Stimulated activated CD4-positive, alpha-beta T cell treated with anti-CD3 and anti-CD28 coated beads, Interleukin-12 subunit alpha, Interleukin-12 subunit beta, amount 100 ng/mL, for 48 hours (primary cell): Measurements from ENCODE around the gene PET100.

Source experiments
- DNase-seq, 3 donors: peaks; one replicate each; pipeline ENCODE4 v3.0.0-alpha.2; 2020; ENCODE audit warnings: low read depth in 2 of 3, low spot score in 1 of 3

PET100 gene

GRCh38 chr19:7611541-7612279 lies 17.9 kb upstream of the PET100 start:
- no peak for DNase-seq

- DNase-seq: no peak
Measured at GRCh38 chr19:7612282-7613274, 17.0 kb upstream of the PET100 start.

GRCh38 chr19:7614859-7615741 lies 14.5 kb upstream of the PET100 start:
- DNase-seq: no peak

- no peak for DNase-seq
Measured at GRCh38 chr19:7617172-7617571, 12.4 kb upstream of the PET100 start.

GRCh38 chr19:7617735-7618134 lies 11.9 kb upstream of the PET100 start:
- no peak for DNase-seq

GRCh38 chr19:7618348-7618747 lies 11.2 kb upstream of the PET100 start:
- no peak for DNase-seq

- no peak for DNase-seq
Measured at GRCh38 chr19:7618771-7619510, 10.7 kb upstream of the PET100 start.

- no peak for DNase-seq
Measured at GRCh38 chr19:7619671-7620441, 9.7 kb upstream of the PET100 start.

GRCh38 chr19:7620442-7621412 lies 8.9 kb upstream of the PET100 start:
- DNase-seq: no peak

- DNase-seq: no peak
Measured at GRCh38 chr19:7622933-7623685, 6.5 kb upstream of the PET100 start.

GRCh38 chr19:7623725-7624603 lies 5.6 kb upstream of the PET100 start:
- DNase-seq: no peak

GRCh38 chr19:7624810-7625209 lies 4.8 kb upstream of the PET100 start:
- no peak for DNase-seq

GRCh38 chr19:7625763-7626372 lies 3.7 kb upstream of the PET100 start:
- no peak for DNase-seq

GRCh38 chr19:7627166-7627565 lies 2.4 kb upstream of the PET100 start:
- no peak for DNase-seq

- no peak for DNase-seq
Measured at GRCh38 chr19:7628589-7629311, 843 bp upstream of the PET100 start.

- DNase-seq: no peak
Measured at GRCh38 chr19:7631577-7631976, 2.0 kb downstream of the PET100 start.
